ENCODE data around the gene TCEA2.

The TCEA2 gene

DNA sequence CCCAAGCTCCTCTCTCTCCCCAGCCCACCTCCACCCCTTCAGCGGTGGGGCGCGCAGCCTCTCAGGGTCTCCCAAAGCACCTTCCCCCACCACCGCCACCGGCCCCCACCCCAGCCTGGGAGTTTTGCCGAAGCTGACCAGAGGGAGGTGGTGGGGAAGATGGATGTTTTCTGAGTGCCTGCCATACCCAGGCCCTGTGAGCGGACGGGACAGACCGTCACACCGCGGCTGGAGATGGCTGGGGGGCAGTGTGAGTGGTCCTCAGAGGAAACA is 21.3 kb upstream of the TCEA2 start:
- peaks cover 50% of the 10 kb centered on the region for H3K4me1 ChIP-seq (ENCODE audit: insufficient read depth, low read length, poor library complexity, severe bottlenecking)
- no peaks in the 10 kb centered on the region for H3F3A ChIP-seq (ENCODE audit: low read depth)
- no peak overlapping the region for H3K4me3 ChIP-seq (ENCODE audit: low read length, poor library complexity, severe bottlenecking)
- H2AFZ ChIP-seq (ENCODE audit: low read length) = no peak overlapping the region
- no peak overlapping the region for H3K4me2 ChIP-seq (ENCODE audit: low read depth, low read length, poor library complexity, severe bottlenecking)
- no peaks in the 10 kb centered on the region for H4K20me1 ChIP-seq (ENCODE audit: insufficient read depth, low read length, poor library complexity, severe bottlenecking)
- no peaks in the 10 kb centered on the region for H3K9me2 ChIP-seq (replicated peaks; ENCODE audit: low read depth, low read length)
- no peaks in the 10 kb centered on the region for H3K36me3 ChIP-seq (ENCODE audit: insufficient read depth, low read length)
- no peak overlapping the region for H3K9ac ChIP-seq (ENCODE audit: low read depth, low read length, poor library complexity, severe bottlenecking)
- no peak for TF ChIP-seq EZH2phosphoT487 (IDR thresholded peaks at IDR 0.05; ENCODE audit: borderline replicate concordance)
- no peak for TF ChIP-seq CTCF (conservative IDR thresholded peaks at IDR 0.05; ENCODE audit: low read length)
- H3K79me2 ChIP-seq (ENCODE audit: insufficient read depth, low read length) = no peaks in the 10 kb centered on the region
- no peaks in the 10 kb centered on the region for H3K9me3 ChIP-seq (ENCODE audit: insufficient read depth, low read depth, low read length)
- no peaks in the 10 kb centered on the region for H3K27me3 ChIP-seq (ENCODE audit: insufficient read depth, low read length, poor library complexity, severe bottlenecking)

DNA sequence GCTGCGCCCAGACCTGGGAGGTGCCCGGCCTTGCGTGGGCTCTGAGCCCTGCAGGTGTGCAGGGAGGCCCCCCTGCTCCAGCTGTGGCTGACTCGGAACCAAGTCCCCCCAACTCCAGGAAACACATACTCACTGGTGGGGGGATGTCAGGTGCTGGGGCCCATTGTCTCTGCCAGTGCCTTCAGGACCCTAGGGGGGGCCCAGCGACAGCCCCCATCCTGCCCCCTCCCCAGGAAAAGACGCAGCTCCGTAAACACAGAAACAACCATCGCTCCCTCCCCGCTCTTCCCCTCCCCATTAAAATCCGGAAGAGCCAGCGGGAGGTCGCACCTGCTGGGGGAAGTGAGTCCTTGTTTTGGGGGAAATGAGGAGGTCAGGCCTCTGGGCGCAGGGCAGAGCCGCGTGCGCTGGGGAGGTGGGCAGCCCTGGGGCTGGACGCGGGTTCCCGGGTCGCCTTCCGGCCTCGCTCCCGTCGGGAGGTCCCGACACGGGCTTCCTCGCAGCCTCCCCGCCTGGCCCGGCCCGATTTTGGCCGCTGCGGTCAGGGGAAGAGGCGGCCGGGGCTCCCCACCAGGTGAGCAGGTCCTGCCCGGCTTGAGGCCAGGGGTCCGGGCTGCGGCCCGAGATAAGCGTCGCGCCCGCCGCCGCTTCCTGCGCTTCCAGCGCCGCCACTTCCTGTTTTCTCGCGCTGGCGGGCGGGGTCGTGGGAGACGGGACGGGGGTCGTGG is 20.8 kb upstream of the TCEA2 start:
- Histone ChIP-seq H3K9me3 (ENCODE audit: insufficient read depth, low read depth, low read length) (no peaks in the 10 kb centered on the region), H3K4me3 (ENCODE audit: low read length, poor library complexity, severe bottlenecking) (no peak overlapping the region), H3K36me3 (ENCODE audit: insufficient read depth, low read length) (no peaks in the 10 kb centered on the region), H3K4me1 (ENCODE audit: insufficient read depth, low read length, poor library complexity, severe bottlenecking) (peaks cover 45% of the 10 kb centered on the region), H3K9me2 (replicated peaks; ENCODE audit: low read depth, low read length) (no peaks in the 10 kb centered on the region), H4K20me1 (ENCODE audit: insufficient read depth, low read length, poor library complexity, severe bottlenecking) (no peaks in the 10 kb centered on the region), H3K9ac (ENCODE audit: low read depth, low read length, poor library complexity, severe bottlenecking) (no peak overlapping the region), H2AFZ (ENCODE audit: low read length) (no peak overlapping the region), H3K4me2 (ENCODE audit: low read depth, low read length, poor library complexity, severe bottlenecking) (peak overlapping the region; percentile 4), H3F3A (ENCODE audit: low read depth) (no peaks in the 10 kb centered on the region), H3K27me3 (ENCODE audit: insufficient read depth, low read length, poor library complexity, severe bottlenecking) (no peaks in the 10 kb centered on the region), H3K79me2 (ENCODE audit: insufficient read depth, low read length) (no peaks in the 10 kb centered on the region)
- TF ChIP-seq CTCF (conservative IDR thresholded peaks at IDR 0.05; ENCODE audit: low read length) (no peak), EZH2phosphoT487 (IDR thresholded peaks at IDR 0.05; ENCODE audit: borderline replicate concordance) (no peak)

DNA sequence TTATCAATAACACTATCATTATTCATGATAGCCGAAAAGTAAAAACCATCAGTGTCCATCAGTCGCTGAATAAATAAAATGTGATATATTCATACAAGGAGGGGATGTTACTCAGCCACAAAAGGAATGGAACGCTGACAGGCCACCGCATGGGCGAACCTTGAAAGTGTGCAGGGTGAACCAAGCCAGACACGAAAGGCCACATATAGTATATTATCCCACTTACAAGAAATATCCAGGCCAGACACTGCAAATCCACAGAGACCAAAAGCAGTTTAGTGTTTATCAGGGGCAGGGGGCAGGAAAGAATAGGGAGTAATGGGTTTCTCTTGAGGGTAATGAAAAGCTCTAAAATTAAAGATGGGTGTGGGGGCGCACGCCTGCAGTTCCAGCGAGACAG is 19.2 kb upstream of the TCEA2 start:
- no peaks in the 10 kb centered on the region for H3K27me3 ChIP-seq (ENCODE audit: insufficient read depth, low read length, poor library complexity, severe bottlenecking)

More for the DNA sequence above, 19.2 kb upstream of the TCEA2 start:
- H3K9me2 ChIP-seq (replicated peaks; ENCODE audit: low read depth, low read length) = no peaks in the 10 kb centered on the region
- H3K4me3 ChIP-seq (ENCODE audit: low read length, poor library complexity, severe bottlenecking) = no peak overlapping the region
- no peak for TF ChIP-seq CTCF (conservative IDR thresholded peaks at IDR 0.05; ENCODE audit: low read length)
- TF ChIP-seq EZH2phosphoT487 (IDR thresholded peaks at IDR 0.05; ENCODE audit: borderline replicate concordance) = no peak
- H3K9me3 ChIP-seq (ENCODE audit: insufficient read depth, low read depth, low read length) = no peaks in the 10 kb centered on the region
- no peaks in the 10 kb centered on the region for H3F3A ChIP-seq (ENCODE audit: low read depth)
- no peak overlapping the region for H2AFZ ChIP-seq (ENCODE audit: low read length)
- no peaks in the 10 kb centered on the region for H4K20me1 ChIP-seq (ENCODE audit: insufficient read depth, low read length, poor library complexity, severe bottlenecking)
- no peaks in the 10 kb centered on the region for H3K79me2 ChIP-seq (ENCODE audit: insufficient read depth, low read length)
- peaks cover 31% of the 10 kb centered on the region for H3K4me1 ChIP-seq (ENCODE audit: insufficient read depth, low read length, poor library complexity, severe bottlenecking)
- H3K36me3 ChIP-seq (ENCODE audit: insufficient read depth, low read length) = no peaks in the 10 kb centered on the region
- no peak overlapping the region for H3K9ac ChIP-seq (ENCODE audit: low read depth, low read length, poor library complexity, severe bottlenecking)
- H3K4me2 ChIP-seq (ENCODE audit: low read depth, low read length, poor library complexity, severe bottlenecking) = no peak overlapping the region
